Astrocyte (in vitro differentiated cells and primary cell): Measurements from ENCODE around the gene EFNA1.

ENCODE experiments used
- EZH2 ChIP-seq: IDR thresholded peaks from 2 replicates; pipeline ENCODE4 v1.6.1; 2012; ENCODE audit warnings: mild to moderate bottlenecking, low read length, inconsistent platforms; ENCODE audit not compliant: insufficient read depth
- TF ChIP-seq, protein P1 (sequence below): IDR thresholded peaks from 2 replicates; pipeline ENCODE4 v1.5.1; 2011; ENCODE audit warnings: low read depth, mild to moderate bottlenecking, inconsistent platforms, low read length, moderate library complexity; ENCODE audit not compliant: insufficient read depth

DNA sequence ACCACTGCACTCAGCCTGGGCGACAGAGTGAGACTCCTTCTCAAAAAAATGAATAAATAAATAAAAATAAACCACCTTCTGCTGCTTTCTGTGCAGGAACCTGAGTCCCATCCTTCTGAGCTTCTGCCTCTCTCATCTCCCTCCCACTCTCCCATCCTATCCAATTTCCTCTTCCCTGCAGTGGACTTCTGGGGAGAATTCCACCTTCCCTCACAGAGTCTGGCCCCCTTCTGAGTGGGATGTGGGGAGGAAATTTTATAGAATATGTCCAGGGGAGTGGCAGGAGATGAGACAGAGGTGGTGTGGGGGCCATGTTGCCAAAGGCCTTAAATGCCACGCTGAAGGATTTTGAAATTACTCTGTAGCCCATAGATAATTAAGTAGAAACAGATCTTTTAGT lies 5.4 kb upstream of the EFNA1 start:
- TF ChIP-seq, protein P1, sequence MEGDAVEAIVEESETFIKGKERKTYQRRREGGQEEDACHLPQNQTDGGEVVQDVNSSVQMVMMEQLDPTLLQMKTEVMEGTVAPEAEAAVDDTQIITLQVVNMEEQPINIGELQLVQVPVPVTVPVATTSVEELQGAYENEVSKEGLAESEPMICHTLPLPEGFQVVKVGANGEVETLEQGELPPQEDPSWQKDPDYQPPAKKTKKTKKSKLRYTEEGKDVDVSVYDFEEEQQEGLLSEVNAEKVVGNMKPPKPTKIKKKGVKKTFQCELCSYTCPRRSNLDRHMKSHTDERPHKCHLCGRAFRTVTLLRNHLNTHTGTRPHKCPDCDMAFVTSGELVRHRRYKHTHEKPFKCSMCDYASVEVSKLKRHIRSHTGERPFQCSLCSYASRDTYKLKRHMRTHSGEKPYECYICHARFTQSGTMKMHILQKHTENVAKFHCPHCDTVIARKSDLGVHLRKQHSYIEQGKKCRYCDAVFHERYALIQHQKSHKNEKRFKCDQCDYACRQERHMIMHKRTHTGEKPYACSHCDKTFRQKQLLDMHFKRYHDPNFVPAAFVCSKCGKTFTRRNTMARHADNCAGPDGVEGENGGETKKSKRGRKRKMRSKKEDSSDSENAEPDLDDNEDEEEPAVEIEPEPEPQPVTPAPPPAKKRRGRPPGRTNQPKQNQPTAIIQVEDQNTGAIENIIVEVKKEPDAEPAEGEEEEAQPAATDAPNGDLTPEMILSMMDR: no peak
- no peak for TF ChIP-seq EZH2
